ENCODE data around the gene MED29. TPM values are rescaled to one million over a fixed set of nuclear protein-coding genes. Genes with fewer than 3 reads are reported as not detected.

Gene MED29
- total RNA-seq, 3 donors from 2014 or later (not counting 1 experiment from before 2014, with no cell fraction given): 37.5 to 49.1 (median 45.9) TPM

DNA sequence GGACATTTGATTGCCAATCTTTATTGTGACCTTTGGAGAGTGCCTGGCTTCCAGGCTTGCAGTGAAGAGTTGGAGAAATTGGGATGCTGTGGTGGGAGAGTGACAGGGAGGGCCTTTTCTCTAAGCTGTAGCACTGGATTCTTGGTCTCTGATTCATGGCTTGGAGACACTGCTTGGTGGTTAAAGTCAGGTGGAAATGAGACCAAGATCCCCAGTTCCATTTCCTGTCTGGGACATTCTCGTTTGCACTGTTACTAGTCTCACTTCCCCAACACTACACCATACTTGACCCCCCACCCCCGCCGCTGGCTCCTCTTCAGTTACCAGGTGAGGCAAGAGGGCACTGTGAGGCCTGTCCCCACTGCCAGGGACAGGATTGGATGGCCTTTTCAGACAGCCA lies 57.1 kb downstream of the MED29 start:
- Histone ChIP-seq H3K4me1 (ENCODE audit: control insufficient read depth, insufficient read depth, low read length) (peaks cover 62% of the 10 kb centered on the region), H3K9me3 (ENCODE audit: control insufficient read depth, insufficient read depth, low read length) (no peaks in the 10 kb centered on the region), H3K27me3 (ENCODE audit: control insufficient read depth, insufficient read depth, low read length) (no peaks in the 10 kb centered on the region), H3K27ac (ENCODE audit: low read length) (peak overlapping the region; percentile 3), H3K4me3 (ENCODE audit: low read length) (no peak overlapping the region), H3K36me3 (ENCODE audit: control insufficient read depth, insufficient read depth, low read length) (peaks cover 9% of the 10 kb centered on the region)
- WGBS (ENCODE audit: insufficient coverage): 48% methylated on average over 3 of the region's 3 CpGs
- Mint-ChIP-seq H3K4me1 (peaks cover 59 to 76% of the 10 kb centered on the region in 2 donors), H3K27ac (peak overlapping the region; percentile 97 to 100), H3K4me3 (no peak overlapping the region), H3K36me3 (no peaks in the 10 kb centered on the region), H3K27me3 (ENCODE audit: low read depth in 2 of 2) (no peaks in the 10 kb centered on the region), H3K9me3 (no peaks in the 10 kb centered on the region)
- no peak for TF ChIP-seq CTCF (IDR thresholded peaks at IDR 0.05)
- no peak for DNase-seq
- no peak for ATAC-seq
- intact Hi-C loops (cut with micrococcal nuclease): no loop called here

- H3K27me3 ChIP-seq (ENCODE audit: control insufficient read depth, insufficient read depth, low read length): no peaks in the 10 kb centered on the region
- H3K27ac ChIP-seq (ENCODE audit: low read length): peak overlapping the region; percentile 22
- Mint-ChIP-seq H3K27ac (peak overlapping the region; percentile 97 to 100), H3K4me3 (peak overlapping the region; percentile 31), H3K36me3 (no peaks in the 10 kb centered on the region), H3K4me1 (peaks cover 61 to 77% of the 10 kb centered on the region in 2 donors), H3K9me3 (no peaks in the 10 kb centered on the region), H3K27me3 (ENCODE audit: low read depth in 2 of 2) (no peaks in the 10 kb centered on the region)
- H3K4me3 ChIP-seq (ENCODE audit: low read length): no peak overlapping the region
- no peaks in the 10 kb centered on the region for H3K9me3 ChIP-seq (ENCODE audit: control insufficient read depth, insufficient read depth, low read length)
- H3K36me3 ChIP-seq (ENCODE audit: control insufficient read depth, insufficient read depth, low read length): peaks cover 19% of the 10 kb centered on the region
- peaks cover 59% of the 10 kb centered on the region for H3K4me1 ChIP-seq (ENCODE audit: control insufficient read depth, insufficient read depth, low read length)
- DNase-seq (no peak), ATAC-seq (no peak)
- WGBS (ENCODE audit: insufficient coverage): 65% methylated on average over 8 of the region's 8 CpGs
- intact Hi-C loops (cut with micrococcal nuclease): no loop called here
- TF ChIP-seq CTCF (IDR thresholded peaks at IDR 0.05): no peak
Observed at GRCh38 chr19:39449116-39449797, 58.1 kb downstream of the MED29 start.

Other genes starting within 250 kb of the MED29 start
- not detected for gene NCCRP1, start 194.4 kb upstream of the MED29 start, total RNA-seq
- gene SYCN, start 187.1 kb upstream of the MED29 start, total RNA-seq: not detected
- not detected for gene IFNL3, start 146.4 kb upstream of the MED29 start, total RNA-seq
- not detected for gene IFNL4, start 142.5 kb upstream of the MED29 start, total RNA-seq
- gene IFNL2, start 123.0 kb upstream of the MED29 start, total RNA-seq: not detected
- gene IFNL1, start 95.0 kb upstream of the MED29 start, total RNA-seq: 1 to 10 TPM in 1 of 3 donors, under 1 TPM in 1, not detected in 1; 0.33 to 1.4 TPM
- 10 to 100 TPM in 1 of 3 donors, 1 to 10 TPM in 2; 5.9 to 12.5 (median 6.9) TPM for gene LRFN1, start 70.5 kb upstream of the MED29 start, total RNA-seq
- 100 to 1,000 TPM; 315 to 331 (median 329) TPM for gene GMFG, start 55.3 kb upstream of the MED29 start, total RNA-seq
- gene SAMD4B, start 49.0 kb upstream of the MED29 start, total RNA-seq: 10 to 100 TPM; 67.8 to 80.8 (median 78.9) TPM
- gene PAF1, start 272 bp upstream of the MED29 start, total RNA-seq: 10 to 100 TPM; 54.3 to 80.9 (median 68.3) TPM
- gene ZFP36, start 15.5 kb downstream of the MED29 start, total RNA-seq: 1,000 to 10,000 TPM; 1,232 to 2,074 (median 1,769) TPM
- gene PLEKHG2, start 21.3 kb downstream of the MED29 start, total RNA-seq: 100 to 1,000 TPM in 1 of 3 donors, 10 to 100 TPM in 2; 70.2 to 129 (median 80.7) TPM
- gene RPS16, start 44.6 kb downstream of the MED29 start, total RNA-seq: 1,000 to 10,000 TPM; 1,227 to 1,543 (median 1,399) TPM
- gene SUPT5H, start 54.2 kb downstream of the MED29 start, total RNA-seq: 100 to 1,000 TPM; 228 to 256 (median 230) TPM
- 10 to 100 TPM; 50.1 to 67.2 (median 60.8) TPM for gene TIMM50, start 89.5 kb downstream of the MED29 start, total RNA-seq
- not detected for gene DLL3, start 107.6 kb downstream of the MED29 start, total RNA-seq
- not detected for gene SELENOV, start 123.8 kb downstream of the MED29 start, total RNA-seq
- gene EID2B, start 141.5 kb downstream of the MED29 start, total RNA-seq: 1 to 10 TPM; 4.6 to 6.7 (median 5.8) TPM
- gene EID2, start 148.8 kb downstream of the MED29 start, total RNA-seq: 10 to 100 TPM; 11.9 to 19.9 (median 15.6) TPM
- not detected for gene LGALS13, start 211.1 kb downstream of the MED29 start, total RNA-seq